Transverse colon (tissue), 3 donors: ENCODE measurements around the gene TSHZ3.

Experiments
- CTCF ChIP-seq, 5 experiments: fragments of 200-600 bp in 3 of 5; fragments of 450-650 bp in 2 of 5; sonication (generic) in 3 of 5; IDR thresholded peaks; 1 replicate in 2 of 5; 2 replicates in 3 of 5; pipeline ENCODE4 v1.5.1; 2016 to 2017; ENCODE audit warnings: antibody characterized with exemption in 5 of 5, inconsistent platforms in 3 of 5, mild to moderate bottlenecking in 2 of 5, moderate library complexity in 1 of 5
- EP300 ChIP-seq: sonication (generic); formaldehyde crosslinking; IDR thresholded peaks from one replicate; pipeline ENCODE4 v1.6.1; 2017; ENCODE audit warnings: antibody characterized with exemption, low read depth
- POLR2A ChIP-seq: fragments of 450-650 bp; IDR thresholded peaks from one replicate; pipeline ENCODE4 v1.6.1; 2016; ENCODE audit warnings: antibody characterized with exemption, mild to moderate bottlenecking, moderate library complexity

GRCh38 chr19:31339411-31339810 lies 9.8 kb downstream of the TSHZ3 start:
- no peak for TF ChIP-seq CTCF (IDR thresholded peaks at IDR 0.05)
- no peak for TF ChIP-seq EP300
- TF ChIP-seq POLR2A = no peak
